ENCODE measurements around the gene C1orf210.

DNA sequence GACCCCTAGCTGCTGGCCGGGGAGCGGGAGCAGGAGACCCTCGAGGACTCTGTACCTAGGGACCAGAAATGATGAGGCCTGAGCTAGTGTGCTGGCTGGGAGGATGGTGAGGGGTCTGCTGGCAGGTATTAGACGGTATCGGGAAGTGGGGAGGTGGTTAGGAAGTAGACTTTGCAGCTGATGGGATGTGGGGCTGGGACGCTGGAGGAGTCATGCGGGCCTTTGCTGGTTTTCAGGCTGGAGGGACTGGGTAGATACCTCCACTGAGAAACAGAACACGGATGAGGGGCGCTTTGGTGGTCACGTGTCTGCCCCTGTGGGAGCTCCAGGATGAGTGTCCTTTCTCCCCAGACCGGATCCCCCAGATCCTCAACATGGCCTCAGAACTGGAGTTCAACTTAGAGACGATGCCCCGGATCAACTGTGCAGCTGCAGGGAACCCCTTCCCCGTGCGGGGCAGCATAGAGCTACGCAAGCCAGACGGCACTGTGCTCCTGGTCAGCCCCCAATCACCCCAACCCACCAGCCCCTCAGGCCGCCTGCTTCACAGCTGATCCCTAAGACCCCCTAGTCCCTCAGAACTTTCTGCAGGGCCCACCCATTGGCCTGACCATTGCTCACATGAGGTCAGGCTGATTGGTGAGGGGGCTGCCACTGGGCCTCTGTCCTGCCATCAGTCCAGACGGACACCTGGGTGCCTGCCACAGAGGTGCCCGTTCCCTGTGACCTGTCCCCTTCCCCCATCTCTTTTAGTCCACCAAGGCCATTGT is 23.4 kb upstream of the C1orf210 start:
- TF ChIP-seq, protein P1, sequence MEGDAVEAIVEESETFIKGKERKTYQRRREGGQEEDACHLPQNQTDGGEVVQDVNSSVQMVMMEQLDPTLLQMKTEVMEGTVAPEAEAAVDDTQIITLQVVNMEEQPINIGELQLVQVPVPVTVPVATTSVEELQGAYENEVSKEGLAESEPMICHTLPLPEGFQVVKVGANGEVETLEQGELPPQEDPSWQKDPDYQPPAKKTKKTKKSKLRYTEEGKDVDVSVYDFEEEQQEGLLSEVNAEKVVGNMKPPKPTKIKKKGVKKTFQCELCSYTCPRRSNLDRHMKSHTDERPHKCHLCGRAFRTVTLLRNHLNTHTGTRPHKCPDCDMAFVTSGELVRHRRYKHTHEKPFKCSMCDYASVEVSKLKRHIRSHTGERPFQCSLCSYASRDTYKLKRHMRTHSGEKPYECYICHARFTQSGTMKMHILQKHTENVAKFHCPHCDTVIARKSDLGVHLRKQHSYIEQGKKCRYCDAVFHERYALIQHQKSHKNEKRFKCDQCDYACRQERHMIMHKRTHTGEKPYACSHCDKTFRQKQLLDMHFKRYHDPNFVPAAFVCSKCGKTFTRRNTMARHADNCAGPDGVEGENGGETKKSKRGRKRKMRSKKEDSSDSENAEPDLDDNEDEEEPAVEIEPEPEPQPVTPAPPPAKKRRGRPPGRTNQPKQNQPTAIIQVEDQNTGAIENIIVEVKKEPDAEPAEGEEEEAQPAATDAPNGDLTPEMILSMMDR (IDR thresholded peaks at IDR 0.05; ENCODE audit: low read length), result no peak
- TF ChIP-seq EZH2 (IDR thresholded peaks at IDR 0.05; ENCODE audit: borderline replicate concordance, low read length), result no peak
